Parathyroid adenoma (tissue), 2 donors: Measurements from ENCODE around the gene LEMD2.

Experiments
- H2AFZ ChIP-seq: fragments of 300-600 bp; sonication (generic); one replicate; pipeline ENCODE4 v1.7.0; 2017; ENCODE audit warnings: antibody characterized with exemption, mild to moderate bottlenecking
- H3K27ac ChIP-seq: fragments of 300-600 bp; sonication (generic); one replicate; pipeline ENCODE4 v1.7.0; 2017
- H3K27me3 ChIP-seq: fragments of 300-600 bp; sonication (generic); one replicate; pipeline ENCODE4 v1.7.0; 2017; ENCODE audit warnings: low read length; ENCODE audit not compliant: control insufficient read depth, insufficient read depth
- H3K36me3 ChIP-seq: fragments of 300-600 bp; sonication (generic); one replicate; pipeline ENCODE4 v1.7.0; 2017; ENCODE audit warnings: low read length; ENCODE audit not compliant: control insufficient read depth, insufficient read depth
- H3K4me1 ChIP-seq: fragments of 300-600 bp; sonication (generic); one replicate; pipeline ENCODE4 v1.7.0; 2017; ENCODE audit warnings: control low read depth
- H3K4me2 ChIP-seq: fragments of 300-600 bp; sonication (generic); one replicate; pipeline ENCODE4 v1.7.0; 2017; ENCODE audit warnings: low read length
- H3K4me3 ChIP-seq: fragments of 300-600 bp; sonication (generic); one replicate; pipeline ENCODE4 v1.7.0; 2017; ENCODE audit warnings: low read depth, low read length
- H3K79me2 ChIP-seq: fragments of 300-600 bp; sonication (generic); one replicate; pipeline ENCODE4 v1.7.0; 2017; ENCODE audit warnings: control low read depth
- H3K9ac ChIP-seq: fragments of 300-600 bp; sonication (generic); one replicate; pipeline ENCODE4 v1.7.0; 2017; ENCODE audit warnings: mild to moderate bottlenecking
- H3K9me3 ChIP-seq: fragments of 300-600 bp; sonication (generic); one replicate; pipeline ENCODE4 v1.7.0; 2017; ENCODE audit warnings: low read length; ENCODE audit not compliant: control insufficient read depth
- TF ChIP-seq, protein P1 (sequence below): fragments of 300-600 bp; sonication (generic); IDR thresholded peaks from one replicate; pipeline ENCODE4 v1.7.0; 2017; ENCODE audit warnings: antibody characterized with exemption, mild to moderate bottlenecking
- donor health status: primary hyperparathyroidism.

LEMD2 gene

DNA sequence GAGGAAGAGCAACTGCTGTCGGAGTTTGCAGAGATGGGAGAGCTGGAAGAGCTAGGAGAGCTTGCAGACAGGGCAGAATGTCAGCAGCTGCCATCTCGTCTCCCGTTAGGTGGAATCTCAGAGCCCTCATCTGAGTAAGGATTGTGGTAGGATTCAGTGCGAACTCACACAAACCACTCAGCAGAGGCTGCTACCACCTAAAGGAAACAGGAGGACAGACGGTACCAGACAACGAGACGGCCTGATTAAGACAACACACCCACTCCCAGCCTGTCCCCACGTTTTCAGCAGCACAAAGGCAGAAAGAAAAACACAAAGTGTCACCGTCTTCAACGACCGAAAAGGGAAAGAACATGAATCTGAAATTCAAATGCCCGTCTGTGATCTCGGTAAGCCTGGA, 4.1 kb downstream of the LEMD2 start:
- H3K4me2 ChIP-seq = no peak overlapping the region
- H3K27me3 ChIP-seq = no peaks in the 10 kb centered on the region
- no peaks in the 10 kb centered on the region for H3K36me3 ChIP-seq
- H3K9ac ChIP-seq = no peak overlapping the region
- H3K4me3 ChIP-seq = no peak overlapping the region
- H3K4me1 ChIP-seq = peaks cover 23% of the 10 kb centered on the region
- no peak overlapping the region for H3K27ac ChIP-seq
- H2AFZ ChIP-seq = no peak overlapping the region
- H3K79me2 ChIP-seq = peaks cover 52% of the 10 kb centered on the region
- H3K9me3 ChIP-seq = no peaks in the 10 kb centered on the region
- TF ChIP-seq, protein P1, sequence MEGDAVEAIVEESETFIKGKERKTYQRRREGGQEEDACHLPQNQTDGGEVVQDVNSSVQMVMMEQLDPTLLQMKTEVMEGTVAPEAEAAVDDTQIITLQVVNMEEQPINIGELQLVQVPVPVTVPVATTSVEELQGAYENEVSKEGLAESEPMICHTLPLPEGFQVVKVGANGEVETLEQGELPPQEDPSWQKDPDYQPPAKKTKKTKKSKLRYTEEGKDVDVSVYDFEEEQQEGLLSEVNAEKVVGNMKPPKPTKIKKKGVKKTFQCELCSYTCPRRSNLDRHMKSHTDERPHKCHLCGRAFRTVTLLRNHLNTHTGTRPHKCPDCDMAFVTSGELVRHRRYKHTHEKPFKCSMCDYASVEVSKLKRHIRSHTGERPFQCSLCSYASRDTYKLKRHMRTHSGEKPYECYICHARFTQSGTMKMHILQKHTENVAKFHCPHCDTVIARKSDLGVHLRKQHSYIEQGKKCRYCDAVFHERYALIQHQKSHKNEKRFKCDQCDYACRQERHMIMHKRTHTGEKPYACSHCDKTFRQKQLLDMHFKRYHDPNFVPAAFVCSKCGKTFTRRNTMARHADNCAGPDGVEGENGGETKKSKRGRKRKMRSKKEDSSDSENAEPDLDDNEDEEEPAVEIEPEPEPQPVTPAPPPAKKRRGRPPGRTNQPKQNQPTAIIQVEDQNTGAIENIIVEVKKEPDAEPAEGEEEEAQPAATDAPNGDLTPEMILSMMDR = no peak

DNA sequence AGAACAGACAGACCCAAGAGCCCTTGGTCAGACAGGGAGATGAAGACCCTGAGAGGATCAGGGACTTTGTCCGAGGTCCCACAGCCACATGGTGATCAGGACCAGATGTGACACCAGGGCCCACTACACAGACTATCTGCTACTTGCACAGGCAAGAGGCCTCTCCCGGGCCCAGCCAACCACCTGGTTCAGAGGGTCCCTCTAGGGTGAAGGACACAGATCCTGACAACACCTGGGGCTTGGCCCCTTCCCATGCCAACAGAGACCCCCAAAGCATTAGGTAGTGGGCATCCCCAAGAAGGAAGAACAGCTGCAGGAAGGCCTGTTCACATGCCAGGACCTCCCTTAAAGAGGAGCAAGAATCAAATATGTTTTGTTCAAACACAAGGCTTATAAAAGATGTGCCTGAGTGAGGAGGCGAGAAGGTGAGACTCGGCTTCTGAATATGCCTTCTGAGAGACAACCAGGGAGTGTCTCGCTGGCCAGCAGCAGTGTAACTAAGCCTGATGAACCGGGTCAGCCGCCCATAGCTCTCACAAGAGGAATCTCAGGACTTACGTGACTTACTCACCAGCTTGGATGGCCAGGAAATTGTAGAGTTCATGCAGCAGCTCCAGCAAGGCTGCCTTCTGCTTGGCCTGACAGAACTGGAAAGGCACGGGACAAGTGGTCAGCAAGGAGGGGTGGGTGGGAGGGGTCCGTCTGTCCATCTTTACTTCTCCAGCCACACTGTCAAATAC, 5.0 kb downstream of the LEMD2 start:
- Histone ChIP-seq H3K27me3 (no peaks in the 10 kb centered on the region), H3K36me3 (no peaks in the 10 kb centered on the region), H3K9ac (no peak overlapping the region), H3K4me2 (no peak overlapping the region), H2AFZ (no peak overlapping the region), H3K79me2 (peaks cover 47% of the 10 kb centered on the region), H3K9me3 (no peaks in the 10 kb centered on the region), H3K4me3 (no peak overlapping the region), H3K4me1 (peaks cover 18% of the 10 kb centered on the region), H3K27ac (no peak overlapping the region)
- TF ChIP-seq, protein P1 = no peak

DNA sequence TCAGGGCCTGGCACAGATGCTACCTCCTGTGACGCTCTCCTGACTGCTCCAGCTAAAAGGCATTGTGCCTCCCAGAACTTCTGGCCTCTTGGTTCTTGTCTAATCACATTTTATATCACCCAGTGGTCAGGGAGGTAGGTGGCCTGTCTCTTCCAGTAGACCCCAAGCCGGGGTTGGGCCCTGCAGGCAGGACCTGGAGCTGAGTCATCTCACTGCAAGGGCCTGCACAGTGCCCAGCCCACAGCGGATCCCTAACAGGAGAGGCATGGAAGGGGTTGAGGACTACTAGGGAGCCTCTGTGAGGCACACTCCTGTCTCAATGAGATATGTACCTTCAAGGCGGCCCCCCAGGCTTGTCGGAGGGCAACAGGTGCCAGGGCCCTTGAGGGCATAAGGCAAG, 6.4 kb downstream of the LEMD2 start:
- Histone ChIP-seq H3K36me3 (no peaks in the 10 kb centered on the region), H2AFZ (no peak overlapping the region), H3K9ac (no peak overlapping the region), H3K79me2 (peaks cover 47% of the 10 kb centered on the region), H3K27me3 (no peaks in the 10 kb centered on the region), H3K4me2 (no peak overlapping the region), H3K9me3 (no peaks in the 10 kb centered on the region), H3K4me1 (peaks cover 15% of the 10 kb centered on the region), H3K4me3 (no peak overlapping the region), H3K27ac (no peak overlapping the region)
- TF ChIP-seq, protein P1 = no peak

DNA sequence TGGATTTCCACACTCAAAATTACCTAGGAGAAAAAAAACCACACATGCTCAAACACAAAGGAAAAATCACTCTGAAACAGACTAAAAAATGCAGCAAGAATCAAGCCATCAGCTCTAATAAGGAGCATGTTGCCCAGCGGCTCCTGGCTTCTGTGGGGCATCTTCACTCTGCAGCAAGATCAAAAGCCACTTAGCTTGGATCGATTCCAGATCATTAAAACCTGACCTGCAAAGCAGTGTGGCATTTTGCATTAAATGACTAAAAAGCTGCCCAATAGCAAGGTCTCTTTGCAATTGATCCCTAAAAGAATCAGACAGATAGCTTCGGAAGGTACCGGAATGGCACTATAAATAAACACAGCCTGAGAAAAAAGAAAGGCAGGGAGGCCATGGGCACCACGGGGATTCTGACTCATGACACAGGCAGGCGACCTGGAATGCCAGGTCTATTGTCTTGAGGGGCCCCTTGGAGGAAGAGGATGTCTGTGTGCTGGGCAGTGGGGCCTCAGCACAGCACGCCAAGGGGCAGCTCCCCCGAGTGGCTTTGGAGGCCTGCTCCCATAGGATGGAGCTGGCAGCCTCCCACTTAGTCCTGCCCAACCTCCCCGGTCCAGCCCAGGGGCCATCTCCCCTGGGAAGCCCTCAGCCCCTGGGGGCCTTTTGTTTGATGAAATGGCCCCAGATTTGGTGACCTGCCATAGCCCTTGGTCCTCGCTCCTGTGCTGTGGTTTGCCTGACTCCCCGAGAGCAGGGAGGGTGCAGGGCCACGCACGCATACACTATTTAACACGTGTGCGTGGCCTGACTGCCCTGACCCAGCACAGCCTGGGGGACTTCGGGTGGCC, 7.6 kb downstream of the LEMD2 start:
- Histone ChIP-seq H3K27ac (no peak overlapping the region), H3K4me1 (peaks cover 8% of the 10 kb centered on the region), H3K36me3 (no peaks in the 10 kb centered on the region)

More for the DNA sequence above, 7.6 kb downstream of the LEMD2 start:
- H3K79me2 ChIP-seq = peaks cover 41% of the 10 kb centered on the region
- H3K4me2 ChIP-seq = no peak overlapping the region
- no peak overlapping the region for H2AFZ ChIP-seq
- no peak overlapping the region for H3K4me3 ChIP-seq
- H3K9ac ChIP-seq = no peak overlapping the region
- TF ChIP-seq, protein P1 = no peak
- H3K27me3 ChIP-seq = no peaks in the 10 kb centered on the region
- H3K9me3 ChIP-seq = no peaks in the 10 kb centered on the region
